Neural progenitor cell (in vitro differentiated cells): Measurements from ENCODE around the gene SP6. TPM values are rescaled to one million over a fixed set of nuclear protein-coding genes. Genes with fewer than 3 reads are reported as not detected.

Experiments
- DNase-seq: peaks from one replicate; pipeline ENCODE4 v3.0.0-alpha.2; 2016; ENCODE audit warnings: low spot score
- H2AFZ ChIP-seq: fragments of 200-600 bp; sonication (generic); replicated peaks from 2 replicates; pipeline ENCODE4 v1.6.1; 2016; ENCODE audit warnings: antibody characterized with exemption
- H3F3A ChIP-seq: fragments of 200-600 bp; sonication (generic); 2 replicates; pipeline ENCODE4 v1.6.1; 2016; ENCODE audit warnings: antibody characterized with exemption, low read depth
- H3K27ac ChIP-seq: fragments of 200-600 bp; sonication (generic); 2 replicates; pipeline ENCODE4 v1.5.1; 2016; ENCODE audit warnings: mild to moderate bottlenecking
- H3K27me3 ChIP-seq: fragments of 200-600 bp; sonication (generic); 2 replicates; pipeline ENCODE4 v1.6.1; 2016; ENCODE audit warnings: mild to moderate bottlenecking, moderate library complexity
- H3K36me3 ChIP-seq: fragments of 200-600 bp; sonication (generic); 2 replicates; pipeline ENCODE4 v1.5.1; 2016
- H3K4me1 ChIP-seq: fragments of 200-600 bp; sonication (generic); 2 replicates; pipeline ENCODE4 v1.6.1; 2016; ENCODE audit warnings: mixed run types
- H3K4me2 ChIP-seq: fragments of 200-600 bp; sonication (generic); 2 replicates; pipeline ENCODE4 v1.6.1; 2016
- H3K4me3 ChIP-seq: fragments of 200-600 bp; sonication (generic); 2 replicates; pipeline ENCODE4 v1.5.1; 2016
- H3K79me2 ChIP-seq: fragments of 200-600 bp; sonication (generic); 2 replicates; pipeline ENCODE4 v1.6.1; 2016; ENCODE audit warnings: low read depth
- H3K9ac ChIP-seq: fragments of 200-600 bp; sonication (generic); 2 replicates; pipeline ENCODE4 v1.6.1; 2016
- H3K9me3 ChIP-seq: fragments of 200-600 bp; sonication (generic); 2 replicates; pipeline ENCODE4 v1.5.1; 2016; ENCODE audit warnings: low read depth
- H4K20me1 ChIP-seq: fragments of 200-600 bp; sonication (generic); 2 replicates; pipeline ENCODE4 v1.6.1; 2016; ENCODE audit warnings: low read depth
- H3K27ac Mint-ChIP-seq: 3 replicates; pipeline ENCODE4 v1.8.0; 2021; ENCODE audit warnings: mixed read lengths
- H3K27me3 Mint-ChIP-seq: 2 replicates; pipeline ENCODE4 v1.8.0; 2022; ENCODE audit warnings: low read depth, mild to moderate bottlenecking, inconsistent platforms, moderate library complexity, mixed read lengths; ENCODE audit not compliant: insufficient read depth
- H3K36me3 Mint-ChIP-seq: 3 replicates; pipeline ENCODE4 v1.8.0; 2021; ENCODE audit warnings: mixed read lengths
- H3K4me1 Mint-ChIP-seq: 3 replicates; pipeline ENCODE4 v1.8.0; 2021; ENCODE audit warnings: mixed read lengths
- H3K4me3 Mint-ChIP-seq: 3 replicates; pipeline ENCODE4 v1.8.0; 2021; ENCODE audit warnings: mild to moderate bottlenecking, moderate library complexity, mixed read lengths
- H3K9me3 Mint-ChIP-seq: 3 replicates; pipeline ENCODE4 v1.8.0; 2020; ENCODE audit warnings: mixed read lengths
- EZH2 ChIP-seq: fragments of 200-600 bp; sonication (generic); IDR thresholded peaks from 2 replicates; pipeline ENCODE4 v1.6.1; 2017; ENCODE audit warnings: antibody characterized with exemption, mild to moderate bottlenecking, moderate library complexity
- EZH2phosphoT487 ChIP-seq: fragments of 200-600 bp; sonication (generic); IDR thresholded peaks from 2 replicates; pipeline ENCODE4 v1.6.1; 2017; ENCODE audit warnings: antibody characterized with exemption
- total RNA-seq: library from RNA; depleted of rRNA; stranded (reverse); fragments of >200 nt; gene quantifications from 2 replicates; pipeline ENCODE4 v1.2.3, GENCODE V29; 2015; ENCODE audit warnings: low replicate concordance
- TF ChIP-seq, protein P1 (sequence below): fragments of 200-600 bp; sonication (generic); IDR thresholded peaks from 2 replicates; pipeline ENCODE4 v1.5.1; 2017; ENCODE audit warnings: antibody characterized with exemption, mild to moderate bottlenecking

SP6 gene
- total RNA-seq, 1 donor from 2014 or later, result 0.04 TPM

DNA sequence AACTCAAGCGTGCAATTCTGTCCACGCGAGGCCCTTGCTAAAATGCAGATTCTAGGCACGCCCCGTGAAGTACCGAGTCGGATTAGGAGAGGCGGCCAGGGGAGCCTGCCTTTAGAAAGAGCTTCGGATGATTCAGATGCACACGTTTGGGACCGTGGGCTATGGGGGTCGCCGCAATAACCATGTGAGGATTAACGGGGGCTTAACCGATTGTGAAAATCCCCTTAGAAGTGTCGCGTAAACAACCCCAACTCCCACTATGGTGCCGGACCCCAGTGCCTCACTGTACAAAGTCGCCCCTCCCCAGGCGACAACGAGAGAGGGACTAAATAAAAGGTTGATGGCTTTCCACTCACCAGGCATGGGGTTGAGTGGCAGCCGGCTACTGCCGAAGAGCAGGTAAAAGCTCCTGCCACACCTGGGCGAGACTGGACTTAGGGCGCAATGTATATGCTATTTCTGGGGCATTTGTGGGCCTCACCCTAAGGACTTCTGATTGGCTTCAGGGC lies 44.4 kb upstream of the SP6 start:
- peaks cover 8% of the 10 kb centered on the region for H3F3A ChIP-seq
- Mint-ChIP-seq H3K4me3 (peak overlapping the region; percentile 97), H3K27me3 (peaks cover 2% of the 10 kb centered on the region), H3K36me3 (peaks cover 3% of the 10 kb centered on the region), H3K27ac (peak overlapping the region; percentile 69), H3K4me1 (peaks cover 26% of the 10 kb centered on the region), H3K9me3 (no peaks in the 10 kb centered on the region)
- no peak for DNase-seq
- H3K36me3 ChIP-seq, result no peaks in the 10 kb centered on the region
- no peaks in the 10 kb centered on the region for H3K9me3 ChIP-seq
- peaks cover 14% of the 10 kb centered on the region for H3K4me1 ChIP-seq
- no peak overlapping the region for H3K27ac ChIP-seq
- H3K4me2 ChIP-seq, result peak overlapping the region; percentile 82
- peak overlapping the region; percentile 83 for H3K4me3 ChIP-seq
- TF ChIP-seq, protein P1, sequence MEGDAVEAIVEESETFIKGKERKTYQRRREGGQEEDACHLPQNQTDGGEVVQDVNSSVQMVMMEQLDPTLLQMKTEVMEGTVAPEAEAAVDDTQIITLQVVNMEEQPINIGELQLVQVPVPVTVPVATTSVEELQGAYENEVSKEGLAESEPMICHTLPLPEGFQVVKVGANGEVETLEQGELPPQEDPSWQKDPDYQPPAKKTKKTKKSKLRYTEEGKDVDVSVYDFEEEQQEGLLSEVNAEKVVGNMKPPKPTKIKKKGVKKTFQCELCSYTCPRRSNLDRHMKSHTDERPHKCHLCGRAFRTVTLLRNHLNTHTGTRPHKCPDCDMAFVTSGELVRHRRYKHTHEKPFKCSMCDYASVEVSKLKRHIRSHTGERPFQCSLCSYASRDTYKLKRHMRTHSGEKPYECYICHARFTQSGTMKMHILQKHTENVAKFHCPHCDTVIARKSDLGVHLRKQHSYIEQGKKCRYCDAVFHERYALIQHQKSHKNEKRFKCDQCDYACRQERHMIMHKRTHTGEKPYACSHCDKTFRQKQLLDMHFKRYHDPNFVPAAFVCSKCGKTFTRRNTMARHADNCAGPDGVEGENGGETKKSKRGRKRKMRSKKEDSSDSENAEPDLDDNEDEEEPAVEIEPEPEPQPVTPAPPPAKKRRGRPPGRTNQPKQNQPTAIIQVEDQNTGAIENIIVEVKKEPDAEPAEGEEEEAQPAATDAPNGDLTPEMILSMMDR, result no peak
- H2AFZ ChIP-seq, result peak overlapping the region; percentile 58
- peaks cover 5% of the 10 kb centered on the region for H4K20me1 ChIP-seq
- peaks cover 35% of the 10 kb centered on the region for H3K79me2 ChIP-seq
- peak overlapping the region; percentile 61 for H3K9ac ChIP-seq
- no peaks in the 10 kb centered on the region for H3K27me3 ChIP-seq

DNA sequence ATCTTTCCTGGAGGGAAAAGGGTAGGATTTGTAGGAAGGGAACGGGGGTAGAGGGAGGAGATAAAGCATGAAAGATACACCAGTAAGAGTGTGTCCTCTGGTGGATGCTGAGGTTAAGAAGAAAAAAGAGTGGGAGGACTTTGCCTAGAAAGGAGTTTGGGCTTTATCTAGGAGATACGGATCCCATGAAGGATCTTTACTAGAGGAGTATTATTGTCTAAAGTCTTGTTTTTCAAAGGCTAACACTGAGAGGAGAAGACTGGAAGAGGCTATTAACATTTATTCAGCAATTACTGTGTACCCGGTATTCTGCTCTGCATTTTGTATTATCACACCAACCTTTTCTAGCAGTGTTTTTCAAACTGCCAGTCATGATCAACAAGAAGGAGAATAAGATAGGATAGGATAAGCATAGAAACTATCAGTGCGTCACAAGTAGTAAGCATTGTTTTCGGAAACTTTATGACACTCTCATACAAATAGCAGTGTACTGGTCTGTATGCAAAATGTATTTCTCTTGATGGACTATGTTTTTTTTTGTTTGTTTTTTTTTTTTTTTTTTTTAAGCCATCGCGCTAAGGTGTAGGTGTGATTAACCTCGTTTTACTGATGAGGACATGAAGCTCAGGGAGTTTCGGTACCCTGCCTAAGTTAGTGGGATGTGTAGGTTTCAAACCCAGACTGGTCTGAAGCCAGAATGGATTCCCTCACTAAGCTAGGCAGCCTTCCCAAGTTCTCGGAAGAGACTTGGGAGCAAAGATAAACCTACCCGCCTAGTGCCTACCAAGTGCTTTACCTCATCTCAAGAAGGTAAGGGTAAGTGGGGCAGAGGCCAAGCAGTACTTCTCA lies 43.8 kb upstream of the SP6 start:
- Mint-ChIP-seq H3K27me3 (peaks cover 2% of the 10 kb centered on the region), H3K27ac (peak overlapping the region; percentile 69), H3K4me1 (peaks cover 22% of the 10 kb centered on the region), H3K4me3 (peak overlapping the region; percentile 97), H3K9me3 (no peaks in the 10 kb centered on the region), H3K36me3 (no peaks in the 10 kb centered on the region)
- Histone ChIP-seq H3K4me2 (peak overlapping the region; percentile 82), H3K9ac (peak overlapping the region; percentile 61), H3K79me2 (peaks cover 29% of the 10 kb centered on the region), H3K27ac (no peak overlapping the region), H3K27me3 (no peaks in the 10 kb centered on the region), H3K4me1 (peaks cover 14% of the 10 kb centered on the region), H3F3A (peaks cover 5% of the 10 kb centered on the region), H2AFZ (peak overlapping the region; percentile 58), H3K4me3 (peak overlapping the region; percentile 83), H4K20me1 (peaks cover 3% of the 10 kb centered on the region), H3K36me3 (no peaks in the 10 kb centered on the region), H3K9me3 (no peaks in the 10 kb centered on the region)
- TF ChIP-seq EZH2 (no peak), EZH2phosphoT487 (no peak)
- TF ChIP-seq, protein P1, result no peak
- no peak for DNase-seq

DNA sequence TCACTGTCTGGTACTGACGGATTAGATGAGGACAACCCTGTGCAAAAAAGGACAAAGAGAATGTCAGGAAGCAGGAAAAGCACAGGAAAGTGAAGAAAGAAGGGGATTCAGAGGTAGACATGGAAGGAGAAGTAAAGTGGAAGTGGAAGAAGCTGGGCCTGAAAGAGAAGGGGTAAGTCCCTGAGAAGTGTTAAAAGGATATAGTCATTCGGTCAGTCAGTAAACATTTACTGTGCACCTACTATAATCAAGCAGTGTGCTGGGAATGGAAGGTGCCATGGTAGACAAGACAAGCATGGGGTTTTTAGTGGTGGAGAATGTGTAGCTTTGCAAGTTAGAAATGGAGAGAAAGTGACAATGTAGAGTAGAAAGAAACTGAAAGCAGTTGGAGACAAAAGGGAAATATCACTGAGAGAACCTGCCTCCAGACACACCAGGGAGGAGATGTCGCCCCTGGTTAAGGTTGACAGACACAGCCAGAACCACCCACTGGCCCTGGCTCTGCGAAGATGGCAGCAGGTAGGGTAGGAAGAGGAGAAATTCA lies 40.7 kb upstream of the SP6 start:
- Mint-ChIP-seq H3K27me3 (peaks cover 2% of the 10 kb centered on the region), H3K27ac (no peak overlapping the region), H3K4me1 (peaks cover 11% of the 10 kb centered on the region), H3K9me3 (no peaks in the 10 kb centered on the region), H3K4me3 (no peak overlapping the region), H3K36me3 (no peaks in the 10 kb centered on the region)
- Histone ChIP-seq H3K27ac (no peak overlapping the region), H2AFZ (no peak overlapping the region), H3K4me2 (no peak overlapping the region), H3K79me2 (peaks cover 2% of the 10 kb centered on the region), H4K20me1 (no peaks in the 10 kb centered on the region), H3K4me1 (peaks cover 4% of the 10 kb centered on the region), H3K9me3 (no peaks in the 10 kb centered on the region), H3K9ac (no peak overlapping the region), H3F3A (peaks cover 5% of the 10 kb centered on the region), H3K4me3 (no peak overlapping the region), H3K36me3 (no peaks in the 10 kb centered on the region), H3K27me3 (no peaks in the 10 kb centered on the region)
- DNase-seq, result no peak
- no peak for TF ChIP-seq EZH2
- TF ChIP-seq, protein P1, result no peak
- no peak for TF ChIP-seq EZH2phosphoT487
